ENCODE measurements around the gene ST6GALNAC6.
"Not testable (repeated sequence)": the region's sequence is repeated elsewhere in the genome, so short reads cannot be mapped to it uniquely, and the experiment has no call there.

ST6GALNAC6 gene

DNA sequence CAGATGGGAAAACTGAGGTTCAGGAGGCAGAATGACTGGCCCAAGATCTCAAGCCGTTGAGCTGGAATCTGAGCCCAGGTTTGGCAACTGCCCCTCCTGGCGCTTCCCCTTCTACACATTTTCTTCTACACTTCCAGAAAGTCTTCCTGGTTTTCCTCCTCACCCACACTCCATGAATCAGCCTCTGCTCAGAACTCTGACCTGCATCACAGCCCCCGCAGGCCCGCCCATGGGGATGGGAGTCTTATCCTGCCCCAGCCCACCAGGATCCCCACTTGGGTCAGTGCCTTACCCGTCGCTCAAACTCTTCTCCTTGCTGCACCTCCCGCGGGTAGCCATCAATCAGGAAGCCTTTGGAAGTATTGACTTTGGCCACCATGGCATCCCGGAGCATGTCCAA, 27.9 kb downstream of the ST6GALNAC6 start:
- no peak for DNase-seq

DNA sequence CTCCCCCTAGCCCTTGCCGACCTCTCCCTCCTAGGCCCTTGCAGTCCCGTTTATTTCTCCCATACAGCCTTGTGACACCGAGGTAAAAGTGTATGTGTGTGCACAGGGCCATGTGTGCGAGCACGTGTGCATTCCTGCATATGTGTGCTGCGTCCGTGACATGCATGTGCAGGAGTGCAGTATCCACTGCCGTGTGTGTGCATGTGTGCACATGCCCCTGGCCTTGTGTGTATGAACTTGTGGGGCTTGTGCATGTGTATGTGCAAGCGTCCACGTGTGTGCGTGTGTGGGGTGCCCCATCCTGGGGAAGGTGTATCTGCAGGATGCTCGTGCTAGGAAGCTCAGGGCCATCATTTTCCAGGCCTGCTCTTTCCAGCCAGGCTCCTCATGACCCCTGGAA, 28.5 kb downstream of the ST6GALNAC6 start:
- DNase-seq: no peak

DNA sequence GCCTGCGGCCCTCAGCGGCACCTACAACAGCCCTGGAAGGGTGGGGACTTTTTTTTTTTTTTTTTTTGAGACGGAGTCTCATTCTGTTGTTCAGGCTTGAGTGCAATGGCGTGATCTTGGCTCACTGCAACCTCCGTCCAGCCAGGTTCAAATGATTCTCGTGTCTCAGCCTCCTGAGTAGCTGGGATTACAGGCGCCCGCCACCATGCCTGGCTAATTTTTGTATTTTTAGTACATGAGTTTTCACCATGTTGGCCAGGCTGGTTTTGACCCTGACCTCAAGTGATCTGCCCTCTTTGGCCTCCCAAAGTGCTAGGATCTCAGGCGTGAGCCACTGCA, 29.3 kb downstream of the ST6GALNAC6 start:
- not testable (repeated sequence) for DNase-seq

DNA sequence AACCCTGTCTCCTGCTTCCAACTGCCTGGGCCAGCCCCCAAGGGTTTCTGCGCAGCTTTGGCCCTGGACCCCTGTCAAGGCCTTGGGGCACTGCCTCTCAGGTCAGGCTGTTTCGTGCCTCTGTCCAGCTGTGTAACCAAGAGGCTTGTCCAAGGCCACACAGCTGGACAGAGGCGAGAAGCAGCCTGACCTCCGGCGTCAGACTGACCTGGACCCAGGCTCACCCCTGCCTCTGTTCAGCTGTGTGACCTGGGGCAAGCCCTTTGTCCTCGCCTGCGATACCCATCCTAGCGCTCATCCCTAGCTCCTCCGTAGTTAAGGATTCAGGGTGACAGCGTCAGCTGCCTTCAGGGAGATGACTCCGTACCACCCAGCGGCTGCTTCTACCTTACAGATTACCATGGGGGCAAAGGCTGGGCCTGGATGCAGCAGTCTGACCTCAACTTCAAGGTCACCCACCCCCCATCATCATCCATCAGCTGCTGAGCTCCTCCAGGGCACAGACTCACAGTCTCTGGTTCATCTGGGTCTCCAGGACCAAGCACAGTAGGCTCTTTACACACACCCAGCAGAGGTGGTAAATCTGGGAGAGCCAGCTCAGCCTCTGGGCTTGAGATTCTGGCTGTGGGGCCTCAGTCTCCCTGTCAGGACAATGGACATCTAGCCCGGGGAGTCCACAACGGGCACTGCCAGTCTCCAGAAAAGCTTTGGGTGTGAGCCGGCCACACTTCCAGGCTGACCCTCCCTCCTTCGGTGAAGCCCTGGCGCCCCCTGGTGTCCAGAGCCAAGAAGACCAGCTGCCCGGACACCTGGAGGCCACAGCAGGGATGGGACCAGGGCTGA, 29.9 kb downstream of the ST6GALNAC6 start:
- peak; percentile 86 for DNase-seq

DNA sequence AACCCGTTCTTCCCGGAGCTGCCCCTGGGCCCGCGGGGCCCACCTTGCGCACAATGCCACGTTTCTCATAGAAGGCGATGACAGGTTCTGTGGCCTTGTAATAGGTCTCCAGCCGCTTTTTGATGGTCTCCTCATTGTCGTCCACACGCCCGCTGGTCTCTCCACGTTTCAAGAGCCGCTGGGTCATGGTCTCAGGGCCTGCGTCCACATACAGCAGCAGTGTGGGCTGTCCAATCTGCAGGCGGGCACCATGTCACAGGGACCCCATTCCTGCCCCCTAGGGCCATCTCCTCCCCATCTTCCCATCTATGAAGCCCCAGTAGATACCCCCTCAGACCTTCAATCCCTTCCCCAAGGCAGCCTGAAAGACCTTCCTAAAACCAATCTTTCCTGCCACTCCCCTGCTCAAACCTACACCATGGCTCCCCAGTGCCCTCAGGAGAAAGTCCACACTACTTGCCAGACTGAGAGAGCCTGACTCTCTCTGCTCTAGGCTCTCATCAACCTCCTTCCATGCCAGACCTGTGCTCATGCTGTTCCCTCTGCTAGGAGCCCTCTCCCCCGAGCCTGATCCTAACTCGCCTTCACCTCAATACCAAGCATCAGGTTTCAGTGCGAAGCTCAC, 31.0 kb downstream of the ST6GALNAC6 start:
- DNase-seq: no peak

DNA sequence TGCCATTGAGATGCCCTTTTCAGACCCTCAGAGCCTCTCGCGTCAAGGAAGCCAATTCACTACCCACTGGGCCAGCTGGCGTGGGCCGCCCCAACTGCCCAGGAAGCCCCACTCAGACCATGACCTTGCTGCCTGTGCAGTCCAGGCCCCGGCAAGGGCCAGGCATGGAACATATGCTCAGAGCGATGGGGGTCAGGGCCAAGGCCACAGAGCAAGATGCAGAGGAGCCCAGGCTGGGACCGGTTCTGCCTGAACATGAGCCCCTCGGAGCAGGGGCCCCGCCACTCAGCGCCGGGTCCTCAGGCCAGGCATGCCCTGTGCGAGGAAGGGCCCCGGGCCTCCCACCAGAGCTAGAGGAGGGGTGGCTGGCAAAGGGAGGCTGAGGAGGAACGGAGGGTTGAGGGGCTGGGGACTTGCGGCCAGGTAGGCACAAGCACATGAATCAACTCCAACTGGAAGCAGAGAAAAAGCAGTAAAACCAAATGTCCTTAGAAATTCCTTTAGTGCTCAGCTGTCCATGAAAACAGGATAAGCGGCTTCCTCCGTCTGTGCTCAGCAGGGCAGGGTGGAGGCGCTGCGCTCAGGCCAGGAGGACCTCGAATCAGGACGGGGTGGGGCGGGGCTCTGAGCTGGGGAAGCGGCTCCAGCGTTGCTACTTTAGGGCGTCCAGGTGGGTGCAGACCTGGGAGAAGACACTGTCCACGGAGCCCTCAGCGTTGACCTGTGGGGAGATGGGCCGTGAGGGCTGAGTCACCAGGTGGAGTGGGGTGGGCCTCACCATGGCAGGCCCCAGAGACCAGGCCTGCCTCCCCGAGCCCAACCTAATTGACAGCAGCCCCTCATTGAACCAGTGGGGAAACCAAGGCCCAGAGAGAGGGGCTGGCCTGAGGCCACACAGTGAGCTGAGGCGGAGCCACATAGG, 31.8 kb downstream of the ST6GALNAC6 start:
- DNase-seq: no peak

DNA sequence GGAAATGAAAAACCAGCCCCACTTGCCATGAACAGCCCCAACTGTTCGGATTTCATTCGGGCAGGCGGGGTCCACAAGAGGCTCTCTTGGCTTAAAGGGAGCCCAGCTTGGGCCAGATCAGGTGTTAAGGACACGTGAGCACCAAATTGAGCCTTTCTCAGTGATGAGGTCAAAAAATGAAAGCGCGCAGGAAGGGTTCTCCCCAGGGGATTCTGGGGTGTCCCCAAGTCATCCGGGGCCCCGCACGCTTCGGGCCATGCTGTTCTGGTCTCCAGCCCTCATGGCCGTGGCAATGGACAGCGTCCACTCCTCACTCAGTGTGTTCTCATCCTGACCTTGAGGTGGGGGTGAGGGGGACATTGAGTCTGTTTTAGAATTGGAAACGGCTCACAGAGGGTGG, 32.9 kb downstream of the ST6GALNAC6 start:
- no peak for DNase-seq

DNA sequence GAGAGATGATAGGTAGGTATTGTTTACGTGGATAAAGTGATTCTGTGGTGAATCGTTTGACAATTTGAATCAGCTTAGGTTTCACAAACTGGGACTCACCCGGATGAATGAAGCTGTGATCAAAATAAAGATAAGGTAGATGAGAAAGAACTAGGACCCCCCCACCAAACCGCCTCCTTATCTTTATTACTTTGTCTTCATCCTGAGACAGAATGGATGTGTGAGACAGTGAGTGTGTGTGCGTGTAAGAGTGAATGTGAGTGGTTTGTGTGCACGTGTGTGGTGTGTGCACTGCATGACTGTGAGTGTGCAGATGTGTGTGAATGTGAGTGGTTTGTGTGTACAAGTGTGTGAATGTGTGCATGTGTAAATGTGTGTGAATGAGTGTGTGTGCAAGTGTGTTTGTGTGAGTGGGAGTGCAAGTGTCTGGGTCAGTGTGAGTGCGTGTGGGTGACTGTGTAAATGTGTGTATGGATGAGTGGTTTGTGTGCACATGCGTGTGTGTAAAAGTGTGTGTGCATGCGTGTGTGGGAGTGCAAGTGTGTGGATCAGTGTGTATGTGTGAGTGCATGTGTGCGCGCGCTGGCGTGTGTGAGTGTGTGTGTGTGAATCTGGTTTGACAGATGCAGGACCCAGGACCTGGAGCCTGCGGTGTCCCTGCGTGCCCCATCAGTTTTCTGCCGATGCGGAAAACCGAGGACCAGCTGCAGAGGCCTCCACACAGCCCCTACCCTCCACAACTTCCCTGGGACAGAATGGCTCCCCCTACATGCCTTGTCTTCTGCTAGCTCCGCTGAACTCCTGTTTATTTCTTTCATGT, 33.5 kb downstream of the ST6GALNAC6 start:
- DNase-seq: no peak

DNA sequence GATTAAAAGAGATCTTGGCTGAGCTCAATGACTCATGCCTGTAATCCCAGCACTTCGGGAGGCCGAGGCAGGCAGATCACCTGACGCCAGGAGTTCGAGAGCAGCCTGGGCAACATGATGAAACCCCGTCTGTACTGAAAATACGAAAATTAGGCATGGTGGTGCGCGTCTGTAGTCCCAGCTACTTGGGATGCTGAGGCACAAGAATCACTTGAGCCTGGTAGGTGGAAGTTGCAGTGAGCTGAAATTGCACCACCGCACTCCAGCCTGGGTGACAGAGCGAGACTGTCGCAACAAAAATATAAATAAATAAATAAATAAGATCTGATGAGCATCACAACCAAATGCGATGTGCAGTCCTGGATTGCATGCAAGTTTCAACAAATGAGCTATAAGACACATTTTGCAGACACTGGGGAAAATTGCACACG, 36.2 kb downstream of the ST6GALNAC6 start:
- no peak for DNase-seq

DNA sequence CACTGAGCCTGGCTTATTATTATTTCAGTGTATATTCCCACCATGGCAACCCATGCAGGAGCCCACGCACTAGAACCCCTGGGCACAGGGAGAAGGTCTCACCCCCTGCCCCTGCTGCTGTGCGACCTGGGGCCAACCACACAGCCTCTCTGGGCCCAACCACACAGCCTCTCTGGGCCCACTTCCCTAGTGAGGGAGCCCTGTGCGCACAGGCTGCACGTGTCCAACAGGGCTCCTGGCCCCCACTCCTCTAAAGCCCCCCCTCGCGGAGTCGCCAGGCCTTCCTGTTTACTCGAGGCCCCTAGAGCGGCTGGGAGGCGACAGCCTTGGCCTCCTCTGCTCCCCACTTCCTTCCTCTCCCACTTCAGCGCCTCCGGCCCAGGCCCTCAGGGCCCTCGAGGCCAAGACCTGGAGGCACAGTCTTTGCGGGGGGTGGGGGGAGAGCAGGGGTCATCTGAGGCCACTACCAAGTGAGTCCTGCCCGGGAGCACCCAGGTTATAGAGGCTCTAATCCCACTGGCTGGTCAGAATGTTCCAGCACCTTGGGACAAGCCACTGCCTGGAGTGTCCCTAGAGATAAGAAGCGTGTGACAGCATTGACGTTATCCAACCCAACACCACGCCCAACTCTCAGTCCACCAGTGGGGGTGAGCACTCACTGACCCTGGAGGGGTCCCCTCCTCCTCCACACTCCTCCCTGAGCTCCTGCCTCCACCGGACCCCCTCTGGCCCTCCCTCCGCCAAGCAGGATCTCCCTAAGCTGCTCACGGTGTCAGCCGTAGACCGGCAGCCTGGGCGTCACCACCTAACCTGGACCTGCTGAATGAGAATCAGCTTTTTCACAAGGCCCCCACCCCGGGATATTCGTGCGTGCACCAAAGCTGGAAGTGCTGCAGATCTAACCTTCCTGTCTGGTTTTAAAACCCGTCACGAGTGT, 37.1 kb downstream of the ST6GALNAC6 start:
- DNase-seq: peak; percentile 50

DNA sequence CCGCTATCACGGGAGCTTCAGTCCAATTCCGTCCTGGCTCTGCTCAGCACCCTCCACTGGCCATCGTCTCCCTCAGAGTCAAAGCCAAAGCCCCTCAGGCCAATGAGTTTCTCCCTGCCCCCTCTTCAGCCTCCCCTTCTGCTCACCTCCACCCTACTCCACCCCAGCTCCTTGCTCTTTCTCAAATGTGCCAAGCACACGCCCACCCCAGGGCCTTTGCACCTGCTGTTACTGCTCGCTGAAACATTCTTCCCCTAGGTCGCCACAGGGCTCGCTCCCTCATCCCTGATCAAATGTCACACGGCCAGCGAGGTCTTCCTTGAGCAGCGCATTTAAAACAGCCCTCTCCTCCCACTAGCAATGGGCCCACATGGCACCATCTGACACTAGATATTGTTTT, 38.6 kb downstream of the ST6GALNAC6 start:
- DNase-seq: no peak

DNA sequence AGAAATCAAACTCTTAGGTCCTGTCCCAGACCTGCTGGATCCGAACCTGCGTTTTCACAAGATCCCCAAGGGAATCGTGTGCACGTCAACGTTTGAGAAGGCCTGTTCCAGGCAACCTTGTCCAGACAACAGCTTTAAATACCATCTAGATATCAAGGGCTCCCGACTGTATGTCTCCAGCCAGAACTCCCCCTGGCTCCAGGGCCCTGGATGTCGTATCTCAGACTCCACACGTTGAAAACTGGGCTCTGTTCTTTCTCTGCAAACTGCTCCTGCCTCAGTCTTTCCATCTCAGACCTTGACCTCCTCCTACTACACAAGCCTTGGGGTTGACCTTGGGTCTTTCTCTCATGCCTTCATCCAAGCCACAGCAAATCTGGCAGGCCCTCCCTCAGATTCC, 39.1 kb downstream of the ST6GALNAC6 start:
- DNase-seq: no peak

DNA sequence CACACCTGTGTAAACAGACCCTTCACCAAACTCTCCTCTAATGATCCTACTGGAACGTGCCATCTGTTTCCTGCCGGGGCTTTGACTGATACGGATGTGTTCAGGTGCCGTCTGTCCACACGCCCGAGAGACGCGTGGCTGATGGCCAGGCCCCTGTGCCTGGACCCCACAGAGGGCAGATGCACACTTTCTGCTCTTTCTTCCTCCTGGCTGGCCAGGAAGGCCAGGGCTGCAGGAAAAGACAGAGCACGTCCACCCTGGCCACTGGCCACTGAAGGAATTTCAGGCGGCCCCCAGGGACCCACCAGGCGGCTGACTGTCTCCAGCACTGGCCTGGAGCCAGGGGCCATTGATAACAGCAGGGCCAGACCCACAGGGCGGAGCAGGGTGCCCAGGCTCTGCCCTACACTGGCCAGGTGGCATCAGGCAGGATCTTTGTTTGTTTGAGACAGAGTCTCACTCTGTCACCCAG, 41.3 kb downstream of the ST6GALNAC6 start:
- peak; percentile 86 for DNase-seq

DNA sequence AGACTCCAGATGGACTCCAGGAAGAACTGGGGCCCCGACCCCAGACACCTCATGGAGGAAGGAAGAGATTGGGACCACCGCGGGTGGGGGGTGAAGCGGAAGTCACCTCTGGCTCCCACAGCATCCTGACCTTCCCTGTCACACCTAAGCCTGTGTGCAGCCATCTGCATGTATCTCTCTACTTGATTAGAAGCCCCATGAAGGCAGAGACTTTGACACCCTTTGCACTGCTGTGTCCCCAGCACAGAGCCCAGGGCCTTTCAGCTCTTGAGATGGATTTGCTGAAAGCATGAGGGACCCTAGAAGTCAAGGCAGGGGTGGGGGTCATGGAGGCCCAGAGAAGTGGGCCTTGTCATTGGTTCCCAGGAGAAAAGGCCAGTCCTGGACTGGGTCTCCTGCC, 42.1 kb downstream of the ST6GALNAC6 start:
- no peak for DNase-seq

DNA sequence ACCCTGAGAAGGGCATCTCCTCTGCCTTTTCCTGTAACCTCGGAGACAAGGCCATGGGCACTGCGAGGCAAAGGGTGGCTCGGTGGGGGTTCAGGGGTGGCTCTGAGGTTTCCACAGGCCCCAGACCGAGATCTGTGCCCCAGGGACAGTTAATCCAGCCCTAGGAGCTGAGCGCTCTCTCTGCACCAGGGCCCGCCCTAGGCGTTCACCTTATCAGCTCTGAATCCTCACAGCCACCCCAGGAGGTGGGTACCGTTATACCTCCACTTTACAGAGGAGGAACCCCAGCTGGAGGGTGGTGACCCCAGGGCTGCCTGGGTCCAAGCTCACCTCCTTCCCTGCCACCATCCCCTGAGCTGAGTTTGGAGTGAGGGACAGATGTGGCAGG, 42.7 kb downstream of the ST6GALNAC6 start:
- no peak for DNase-seq

DNA sequence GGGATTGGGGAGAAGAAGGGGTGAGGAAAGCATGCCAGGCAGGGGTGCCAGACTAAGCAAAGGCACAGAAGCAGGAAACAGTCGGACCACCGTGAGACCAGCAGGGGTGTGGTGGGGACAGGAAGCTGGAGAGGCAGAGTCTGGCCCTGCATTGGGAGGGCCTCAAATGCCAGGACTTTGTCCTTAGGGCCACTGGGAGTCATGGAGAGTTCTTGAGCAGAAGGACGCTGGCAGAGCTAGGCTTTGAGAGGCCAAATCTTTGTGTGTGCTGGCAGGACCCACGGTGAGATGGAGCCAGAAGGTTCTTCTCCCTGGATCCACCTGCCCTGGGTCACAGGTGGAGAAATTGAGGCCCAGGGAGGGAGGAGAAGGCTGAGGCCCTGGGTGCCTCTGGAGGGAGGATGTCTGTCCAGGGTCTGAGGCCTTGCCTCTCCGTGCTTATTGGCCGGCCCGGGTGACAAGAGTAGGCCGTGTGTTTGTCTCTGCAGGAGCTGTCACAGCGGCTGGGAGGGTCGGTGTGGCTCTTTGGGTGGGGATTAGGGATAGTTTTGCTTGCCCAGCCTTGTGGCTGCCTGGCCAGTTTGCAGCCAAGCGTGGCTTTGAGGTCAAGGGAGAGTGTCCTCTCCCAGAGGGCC, 43.2 kb downstream of the ST6GALNAC6 start:
- DNase-seq: no peak

DNA sequence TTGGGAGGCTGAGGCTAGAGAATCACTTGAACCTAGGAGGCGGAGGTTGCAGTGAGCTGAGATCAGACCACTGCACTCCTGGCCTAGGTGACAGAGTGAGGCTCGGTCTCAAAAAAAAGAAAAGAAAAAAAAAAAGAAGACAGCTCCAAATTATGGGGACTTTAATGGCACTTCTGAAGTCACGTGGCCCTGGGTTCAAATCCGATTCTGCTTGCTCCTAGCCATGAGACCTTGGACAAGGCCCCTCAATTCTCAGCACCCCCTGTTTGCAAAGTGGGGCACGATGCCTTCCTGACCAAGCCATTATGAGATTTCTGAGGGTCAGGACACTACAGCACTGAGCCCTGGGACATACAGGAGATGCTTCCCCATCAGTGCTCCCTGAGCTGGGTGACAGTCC, 43.9 kb downstream of the ST6GALNAC6 start:
- no peak for DNase-seq

DNA sequence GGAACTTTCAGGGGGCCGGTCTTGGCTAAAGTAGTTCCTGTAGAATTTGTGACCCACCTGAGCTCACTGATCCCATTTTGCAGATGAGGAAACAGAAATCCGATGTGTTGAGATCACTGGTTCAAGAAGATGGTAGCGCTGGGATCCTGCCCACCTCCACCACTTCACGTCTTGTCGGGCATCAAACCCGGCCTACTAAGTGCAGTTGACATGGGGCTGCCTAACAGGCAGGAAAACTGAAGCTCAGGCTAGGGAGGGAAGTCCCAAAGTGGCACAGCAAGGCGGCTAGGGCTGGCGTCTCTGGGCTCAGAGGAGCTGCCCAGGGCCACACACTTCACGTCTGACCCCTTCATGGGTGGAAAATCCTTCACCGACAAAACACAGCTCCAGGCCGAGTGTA, 44.4 kb downstream of the ST6GALNAC6 start:
- DNase-seq: no peak

DNA sequence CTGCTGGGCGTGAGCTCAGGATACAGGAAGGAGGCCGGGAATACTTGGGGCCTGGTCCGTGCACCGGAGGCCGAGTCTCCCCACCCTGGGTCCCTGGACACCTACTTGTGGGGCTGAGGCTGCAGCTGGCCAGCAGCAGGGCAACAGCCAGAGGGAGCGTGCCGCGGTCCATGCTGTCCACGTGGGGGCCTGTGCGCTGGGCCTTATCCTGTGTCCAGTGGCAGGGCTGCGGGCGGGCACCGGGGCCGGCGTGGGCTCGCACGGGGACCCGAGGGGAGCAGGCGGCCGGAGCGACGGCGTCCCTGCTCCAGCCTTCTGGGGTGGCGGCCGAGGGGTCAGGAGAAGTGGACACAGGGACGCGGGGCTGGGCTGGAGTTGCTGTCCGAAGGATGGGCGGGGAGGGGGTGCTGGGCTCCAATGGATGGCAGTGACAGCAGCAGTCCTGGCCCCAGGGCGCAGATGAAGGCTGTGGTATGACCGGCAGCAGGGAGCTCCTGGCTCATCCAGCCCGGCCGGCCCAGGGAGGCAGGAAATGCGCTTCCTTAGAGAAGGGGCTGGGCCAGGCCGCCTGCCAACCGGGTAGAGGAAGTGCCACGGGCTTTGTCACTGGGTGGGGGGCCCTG, 45.1 kb downstream of the ST6GALNAC6 start, which contains the start of gene ENG:
TSS of gene ENG (minus strand) at position 475 of the 623 bp plus-strand sequence. CDS start at position 172, 303 bp downstream.
- DNase-seq: no peak
